Kidney epithelial cell (primary cell): ENCODE measurements around the gene RBM26. TPM values are rescaled to one million over a fixed set of nuclear protein-coding genes. Genes with fewer than 3 reads are reported as not detected.

ENCODE experiments used
- DNase-seq: peaks from one replicate; pipeline ENCODE4 v3.0.0-alpha.2; 2010; ENCODE audit warnings: low read depth
- H3K27me3 ChIP-seq: 2 replicates; pipeline ENCODE4 v1.6.0; 2011; ENCODE audit warnings: low read length; ENCODE audit not compliant: control insufficient read depth, insufficient read depth
- H3K36me3 ChIP-seq: 2 replicates; pipeline ENCODE4 v1.5.1; 2011; ENCODE audit warnings: low read length; ENCODE audit not compliant: control insufficient read depth, insufficient read depth
- H3K4me3 ChIP-seq: 2 replicates; pipeline ENCODE4 v1.5.1; 2011; ENCODE audit warnings: low read depth, mild to moderate bottlenecking, control low read depth, low read length
- total RNA-seq: library from RNA; depleted of rRNA; stranded (reverse); fragments of >200 nt; gene quantifications from 2 replicates; pipeline ENCODE4 v1.2.3, GENCODE V29; 2015
- TF ChIP-seq, protein P1 (sequence below): IDR thresholded peaks from 2 replicates; pipeline ENCODE4 v1.5.1; 2011; ENCODE audit warnings: mild to moderate bottlenecking, moderate library complexity, low read length, control low read depth, inconsistent platforms; ENCODE audit not compliant: insufficient read depth, poor library complexity, severe bottlenecking

The RBM26 gene
- total RNA-seq, 1 donor from 2014 or later: 25.6 TPM

GRCh38 chr13:79295906-79296706 is 109.9 kb downstream of the RBM26 start:
- DNase-seq: no peak
- Histone ChIP-seq H3K36me3 (no peaks in the 10 kb centered on the region), H3K4me3 (no peak overlapping the region), H3K27me3 (no peaks in the 10 kb centered on the region)
- TF ChIP-seq, protein P1, sequence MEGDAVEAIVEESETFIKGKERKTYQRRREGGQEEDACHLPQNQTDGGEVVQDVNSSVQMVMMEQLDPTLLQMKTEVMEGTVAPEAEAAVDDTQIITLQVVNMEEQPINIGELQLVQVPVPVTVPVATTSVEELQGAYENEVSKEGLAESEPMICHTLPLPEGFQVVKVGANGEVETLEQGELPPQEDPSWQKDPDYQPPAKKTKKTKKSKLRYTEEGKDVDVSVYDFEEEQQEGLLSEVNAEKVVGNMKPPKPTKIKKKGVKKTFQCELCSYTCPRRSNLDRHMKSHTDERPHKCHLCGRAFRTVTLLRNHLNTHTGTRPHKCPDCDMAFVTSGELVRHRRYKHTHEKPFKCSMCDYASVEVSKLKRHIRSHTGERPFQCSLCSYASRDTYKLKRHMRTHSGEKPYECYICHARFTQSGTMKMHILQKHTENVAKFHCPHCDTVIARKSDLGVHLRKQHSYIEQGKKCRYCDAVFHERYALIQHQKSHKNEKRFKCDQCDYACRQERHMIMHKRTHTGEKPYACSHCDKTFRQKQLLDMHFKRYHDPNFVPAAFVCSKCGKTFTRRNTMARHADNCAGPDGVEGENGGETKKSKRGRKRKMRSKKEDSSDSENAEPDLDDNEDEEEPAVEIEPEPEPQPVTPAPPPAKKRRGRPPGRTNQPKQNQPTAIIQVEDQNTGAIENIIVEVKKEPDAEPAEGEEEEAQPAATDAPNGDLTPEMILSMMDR: no peak

- Histone ChIP-seq H3K27me3 (no peaks in the 10 kb centered on the region), H3K4me3 (no peak overlapping the region), H3K36me3 (no peaks in the 10 kb centered on the region)
- DNase-seq: no peak
- TF ChIP-seq, protein P1: no peak
Measured at GRCh38 chr13:79290595-79291244, 115.3 kb downstream of the RBM26 start.

- no peak for DNase-seq
- Histone ChIP-seq H3K36me3 (no peaks in the 10 kb centered on the region), H3K27me3 (no peaks in the 10 kb centered on the region), H3K4me3 (no peak overlapping the region)
- TF ChIP-seq, protein P1: no peak
Measured at GRCh38 chr13:79289571-79289970, 116.5 kb downstream of the RBM26 start.

- Histone ChIP-seq H3K27me3 (no peaks in the 10 kb centered on the region), H3K36me3 (no peaks in the 10 kb centered on the region), H3K4me3 (no peak overlapping the region)
- TF ChIP-seq, protein P1: no peak
- DNase-seq: no peak
Measured at GRCh38 chr13:79287939-79288795, 117.9 kb downstream of the RBM26 start.

DNA sequence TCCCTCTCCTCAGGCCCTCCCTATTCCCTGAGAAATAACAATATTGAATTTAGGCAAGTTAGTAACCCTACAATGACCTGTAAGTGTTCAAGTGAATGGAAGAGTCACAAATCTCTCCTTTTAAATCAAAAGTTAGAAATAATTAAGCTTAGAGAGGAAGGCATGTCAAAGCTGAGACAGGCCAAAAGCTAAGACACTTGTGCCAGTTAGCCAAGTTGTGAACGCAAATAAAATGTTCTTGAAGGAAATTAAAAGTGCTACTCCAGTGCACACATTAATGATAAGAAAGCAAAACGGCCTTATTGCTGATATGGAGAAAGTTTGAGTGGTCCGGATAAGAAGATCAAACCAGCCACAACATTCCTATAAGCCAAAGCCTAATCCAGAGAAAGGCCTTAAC is 120.9 kb downstream of the RBM26 start:
- TF ChIP-seq, protein P1: no peak
- Histone ChIP-seq H3K36me3 (no peaks in the 10 kb centered on the region), H3K4me3 (no peak overlapping the region), H3K27me3 (no peaks in the 10 kb centered on the region)
- no peak for DNase-seq
